IMR-90 (cell line): ENCODE measurements around the gene C10orf95. TPM values are rescaled to one million over a fixed set of nuclear protein-coding genes. Genes with fewer than 3 reads are reported as not detected.
A peak's percentile ranks its signal among the peaks of the same experiment; 100 is the strongest.

Experiments used
- ATAC-seq: fragments of 200-7000 bp; cut with Tn5 transposase; 2 replicates; pipeline ENCODE4 v1.9.1; 2020; ENCODE audit warnings: low read depth, mild to moderate bottlenecking, moderate library complexity
- BruUV-seq: library from RNA; stranded (reverse); fragments of 400-500 nt; replicated peaks from 2 replicates; lab custom pipeline; 2021; lab: Mats Ljungman, UMichigan
- CTCF ChIA-PET: fragments of 300-600 bp; formaldehyde crosslinking; extraction: SDS; loops from one replicate; lab custom pipeline; 2021; ENCODE audit warnings: antibody characterized with exemption; lab: Yijun Ruan, JAX
- POLR2A ChIA-PET: fragments of 300-600 bp; sonication (Branson Sonifier 250); formaldehyde crosslinking; loops from one replicate; lab custom pipeline; 2022; ENCODE audit warnings: antibody characterized with exemption; ENCODE audit not compliant: unreplicated experiment; lab: Charles Lee
- DNase-seq: peaks from one replicate; pipeline ENCODE4 v3.0.0; 2013
- H2AFZ ChIP-seq: replicated peaks from 2 replicates; pipeline ENCODE3; 2013; ENCODE audit warnings: low read length, mild to moderate bottlenecking; ENCODE audit not compliant: poor library complexity
- H2AK5ac ChIP-seq: 2 replicates; pipeline ENCODE4 v1.6.1; 2013; ENCODE audit warnings: low read depth, low read length, inconsistent platforms
- H2AK9ac ChIP-seq: replicated peaks from 2 replicates; pipeline ENCODE3; 2013; ENCODE audit warnings: mild to moderate bottlenecking, low read depth, low read length, moderate library complexity; ENCODE audit not compliant: poor library complexity
- H2BK120ac ChIP-seq: 2 replicates; pipeline ENCODE4 v1.6.1; 2013; ENCODE audit warnings: low read depth, low read length, inconsistent platforms
- H2BK15ac ChIP-seq: 3 replicates; pipeline ENCODE4 v1.6.1; 2013; ENCODE audit warnings: low read depth, low read length, inconsistent platforms
- H2BK20ac ChIP-seq: 2 replicates; pipeline ENCODE4 v1.6.1; 2013; ENCODE audit warnings: low read depth, mild to moderate bottlenecking, inconsistent platforms, low read length, moderate library complexity
- H2BK5ac ChIP-seq: 2 replicates; pipeline ENCODE4 v1.6.1; 2013; ENCODE audit warnings: mild to moderate bottlenecking, low read depth, low read length, inconsistent platforms; ENCODE audit not compliant: poor library complexity, severe bottlenecking
- H3K14ac ChIP-seq: replicated peaks from 2 replicates; pipeline ENCODE4 v1.6.1; 2013; ENCODE audit warnings: low read depth, low read length, inconsistent platforms
- H3K18ac ChIP-seq: 2 replicates; pipeline ENCODE4 v1.6.1; 2013; ENCODE audit warnings: low read depth, low read length, control low read depth
- H3K23ac ChIP-seq: 2 replicates; pipeline ENCODE4 v1.6.1; 2013; ENCODE audit warnings: low read depth, low read length, inconsistent platforms
- H3K27ac ChIP-seq: 2 replicates; pipeline ENCODE4 v1.5.1; 2013; ENCODE audit warnings: mild to moderate bottlenecking, control low read depth, low read length; ENCODE audit not compliant: insufficient read depth
- H3K27me3 ChIP-seq: 2 replicates; pipeline ENCODE4 v1.6.1; 2013; ENCODE audit warnings: low read length; ENCODE audit not compliant: control insufficient read depth, insufficient read depth
- H3K36me3 ChIP-seq: 2 replicates; pipeline ENCODE4 v1.6.1; 2013; ENCODE audit warnings: low read length, mixed read lengths; ENCODE audit not compliant: control insufficient read depth, insufficient read depth
- H3K4ac ChIP-seq: 2 replicates; pipeline ENCODE4 v1.6.1; 2013; ENCODE audit warnings: low read depth, low read length, inconsistent platforms
- H3K4me1 ChIP-seq: 2 replicates; pipeline ENCODE4 v1.6.1; 2013; ENCODE audit warnings: low read length, mixed read lengths; ENCODE audit not compliant: control insufficient read depth, insufficient read depth
- H3K4me2 ChIP-seq: 2 replicates; pipeline ENCODE4 v1.6.1; 2013; ENCODE audit warnings: low read depth, mild to moderate bottlenecking, control low read depth, low read length, moderate library complexity
- H3K4me3 ChIP-seq: 2 replicates; pipeline ENCODE4 v1.5.1; 2013; ENCODE audit warnings: low read depth, mild to moderate bottlenecking, control low read depth, low read length, moderate library complexity; ENCODE audit not compliant: insufficient read depth
- H3K56ac ChIP-seq: 2 replicates; pipeline ENCODE4 v1.6.1; 2013; ENCODE audit warnings: low read length, inconsistent platforms; ENCODE audit not compliant: insufficient read depth; ENCODE audit errors: extremely low read depth
- H3K79me1 ChIP-seq, 2 experiments: 2 replicates each; pipeline ENCODE4 v1.6.1; 2013; ENCODE audit warnings: low read length in 2 of 2, inconsistent platforms in 1 of 2, low read depth in 1 of 2
- H3K9ac ChIP-seq: 2 replicates; pipeline ENCODE4 v1.6.1; 2013; ENCODE audit warnings: low read depth, low read length, control low read depth
- H3K9me1 ChIP-seq: 2 replicates; pipeline ENCODE4 v1.6.1; 2013; ENCODE audit warnings: low read length, inconsistent platforms; ENCODE audit not compliant: insufficient read depth
- H3K9me3 ChIP-seq: 2 replicates; pipeline ENCODE4 v1.6.1; 2013; ENCODE audit warnings: low read length; ENCODE audit not compliant: control insufficient read depth, insufficient read depth
- H4K20me1 ChIP-seq: 2 replicates; pipeline ENCODE4 v1.6.1; 2013; ENCODE audit warnings: low read length, inconsistent platforms; ENCODE audit not compliant: insufficient read depth
- H4K5ac ChIP-seq: 2 replicates; pipeline ENCODE4 v1.6.1; 2013; ENCODE audit warnings: mild to moderate bottlenecking, low read depth, low read length, control low read depth
- H4K8ac ChIP-seq, 2 experiments: 2 replicates each; pipeline ENCODE4 v1.6.1; 2013; ENCODE audit warnings: low read depth in 2 of 2, low read length in 2 of 2, control low read depth in 1 of 2, inconsistent platforms in 1 of 2
- H4K91ac ChIP-seq: 2 replicates; pipeline ENCODE4 v1.6.1; 2013; ENCODE audit warnings: low read depth, low read length, inconsistent platforms; ENCODE audit not compliant: insufficient read depth
- MAZ ChIP-seq: IDR thresholded peaks from 2 replicates; pipeline ENCODE4 v1.6.1; 2012; ENCODE audit warnings: low read depth, mild to moderate bottlenecking, low read length, improper control_type of control experiment, moderate library complexity, borderline replicate concordance
- RAD21 ChIP-seq: IDR thresholded peaks from 2 replicates; pipeline ENCODE4 v1.6.1; 2012; ENCODE audit warnings: low read length, improper control_type of control experiment
- WGBS, 2 experiments: methylation state at CpG; one replicate each; pipeline versions ENCODE4 v1.1.5 to v1.1.7; 2013; ENCODE audit warnings: missing lambda C conversion rate in 2 of 2; ENCODE audit not compliant: insufficient read length in 1 of 2; ENCODE audit errors: extremely low coverage in 2 of 2; 5-methylcytosine and 5-hydroxymethylcytosine counted together
- dilution Hi-C: fragments of 300-500 bp; cut with HindIII; formaldehyde crosslinking; loops from one replicate; pipeline ENCODE4 v1.14.3; 2018; ENCODE audit warnings: low sequenced_read_pairs; ENCODE audit not compliant: unreplicated experiment
- in situ Hi-C: fragments of 300-500 bp; cut with MboI; formaldehyde crosslinking; loops from 3 replicates; pipeline ENCODE4 v1.14.3; 2019; ENCODE audit warnings: low sequenced_read_pairs, inconsistent platforms, mixed read lengths
- intact Hi-C: fragments of 100-400 bp; cut with micrococcal nuclease; formaldehyde crosslinking; loops from 2 replicates; pipeline ENCODE4 v1.10.0; 2022
- polyA plus RNA-seq, 3 experiments: library from polyadenylated mRNA; depleted of rRNA; stranded (reverse); fragments of >200 nt; gene quantifications; 2 replicates each; pipeline ENCODE4 v1.2.3, GENCODE V29; 2012; ENCODE audit warnings: low replicate concordance in 1 of 3
- total RNA-seq: library from RNA; depleted of rRNA; stranded (reverse); fragments of >200 nt; gene quantifications from 2 replicates; pipeline ENCODE4 v1.2.3, GENCODE V29; 2012

C10orf95 gene
- total and polyA plus RNA-seq, 2 of the 4 experiments (the other 2 are of a cell fraction), result not detected

- Histone ChIP-seq H2AK9ac (peak overlapping the region; percentile 44), H3K9ac (no peak overlapping the region), H4K91ac (no peak overlapping the region), H3K23ac (no peak overlapping the region), H3K36me3 (peaks cover 22% of the 10 kb centered on the region), H3K27me3 (peaks cover 4% of the 10 kb centered on the region; the same call in 1 of the 2 replicates), H4K5ac (no peak overlapping the region), H3K27ac (no peak overlapping the region), H3K4me1 (peaks cover 11% of the 10 kb centered on the region), H3K9me3 (no peaks in the 10 kb centered on the region), H3K14ac (no peak overlapping the region), H4K8ac (no peak overlapping the region), H3K4me3 (no peak overlapping the region), H3K79me1 (peaks cover 9 to 13% of the 10 kb centered on the region in 2 experiments; a peak in 3 of 4 replicates), H3K4ac (no peak overlapping the region), H3K56ac (no peak overlapping the region), H3K4me2 (no peak overlapping the region), H2BK15ac (no peak overlapping the region), H2BK120ac (no peak overlapping the region), H2AFZ (no peak overlapping the region), H3K18ac (no peak overlapping the region), H4K20me1 (peaks cover 6% of the 10 kb centered on the region), H3K9me1 (peaks cover 2% of the 10 kb centered on the region; the same call in 1 of the 2 replicates), H2AK5ac (no peak overlapping the region), H2BK20ac (no peak overlapping the region), H2BK5ac (no peak overlapping the region)
- ChIA-PET POLR2A (no interaction called here), CTCF (interaction anchor here (0.6 to 1.0 kb wide), 4 partner anchors 8 to 53 kb away, joined by 3 to 12 read pairs (median 4); partner anchors contain the start of gene NFKB2)
- intact Hi-C loops (no loop called here), in situ Hi-C loops (no loop called here), dilution Hi-C loops (no loop called here)
- DNase-seq (no peak), ATAC-seq (no peak)
- TF ChIP-seq RAD21 (no peak), MAZ (no peak)
- no CpG with 5 or more reads among the region's 13 CpGs for WGBS, 2 experiments
- BruUV-seq, result no TSS peak
Observed at GRCh38 chr10:102403115-102403514, 48.2 kb downstream of the C10orf95 start.
